GM10266 (cell line): Measurements from ENCODE around the gene HCRT.

ENCODE experiments used
- DNase-seq: peaks from one replicate; pipeline ENCODE4 v3.0.0; 2012; ENCODE audit errors: extremely low spot score
- CTCF ChIP-seq: IDR thresholded peaks from 2 replicates; pipeline ENCODE4 v1.5.1; 2012; ENCODE audit warnings: mild to moderate bottlenecking, low read depth; ENCODE audit not compliant: control insufficient read depth, insufficient read depth; ENCODE audit errors: missing control alignments

The HCRT gene

GRCh38 chr17:42193969-42194899, 9.0 kb upstream of the HCRT start, which contains the start of gene GHDC:
Gene GHDC, minus strand, starts transcription at chr17:42194494. Its CDS starts 913 bp downstream, at chr17:42193581.
- DNase-seq, result peak; percentile 89
- TF ChIP-seq CTCF, result no peak

GRCh38 chr17:42193216-42193968, 8.1 kb upstream of the HCRT start:
- no peak for DNase-seq

GRCh38 chr17:42192189-42193126, 7.2 kb upstream of the HCRT start:
- no peak for TF ChIP-seq CTCF
- DNase-seq, result no peak

More at GRCh38 chr17:42193216-42193968, 8.1 kb upstream of the HCRT start:
- TF ChIP-seq CTCF, result no peak

- no peak for DNase-seq
These were observed 6.0 kb upstream of the HCRT start for GRCh38 chr17:42191275-42191608.

GRCh38 chr17:42190491-42191274, 5.4 kb upstream of the HCRT start:
- DNase-seq, result no peak
- TF ChIP-seq CTCF, result no peak

More at GRCh38 chr17:42191275-42191608, 6.0 kb upstream of the HCRT start:
- no peak for TF ChIP-seq CTCF

GRCh38 chr17:42189651-42189965, 4.4 kb upstream of the HCRT start:
- DNase-seq, result no peak
- TF ChIP-seq CTCF, result no peak
